Astrocyte of the spinal cord (primary cell): ENCODE measurements around the gene RSPRY1.

Source experiments
- DNase-seq: peaks from one replicate; pipeline ENCODE4 v3.0.0; 2011; ENCODE audit warnings: low read depth, low spot score
- H3K4me3 ChIP-seq: 2 replicates; pipeline ENCODE4 v1.5.1; 2011; ENCODE audit warnings: low read depth, mild to moderate bottlenecking, low read length, moderate library complexity
- CTCF ChIP-seq: IDR thresholded peaks from 2 replicates; pipeline ENCODE4 v1.5.1; 2012; ENCODE audit warnings: low read depth, mild to moderate bottlenecking, low read length, inconsistent platforms
- in situ Hi-C: cut with HindIII; loops from 2 replicates; pipeline ENCODE4 v1.10.0; 2017; ENCODE audit warnings: low sequenced_read_pairs

The RSPRY1 gene

GRCh38 chr16:57231821-57232350 is 45.8 kb downstream of the RSPRY1 start:
- in situ Hi-C loops, result no loop called here
- no peak for TF ChIP-seq CTCF
- no peak for DNase-seq
- no peak overlapping the region for H3K4me3 ChIP-seq

GRCh38 chr16:57233944-57234706 is 48.0 kb downstream of the RSPRY1 start:
- H3K4me3 ChIP-seq, result no peak overlapping the region
- TF ChIP-seq CTCF, result no peak
- DNase-seq, result no peak
- in situ Hi-C loops, result no loop called here

- in situ Hi-C loops, result no loop called here
- no peak overlapping the region for H3K4me3 ChIP-seq
- TF ChIP-seq CTCF, result no peak
- DNase-seq, result no peak
Measured at GRCh38 chr16:57234707-57235092, 48.6 kb downstream of the RSPRY1 start.

GRCh38 chr16:57235128-57236021 is 49.2 kb downstream of the RSPRY1 start:
- in situ Hi-C loops, result no loop called here
- TF ChIP-seq CTCF, result no peak
- peak; percentile 89 for DNase-seq
- no peak overlapping the region for H3K4me3 ChIP-seq

- no peak for DNase-seq
- no peak for TF ChIP-seq CTCF
- no peak overlapping the region for H3K4me3 ChIP-seq
- in situ Hi-C loops, result no loop called here
Measured at GRCh38 chr16:57236022-57236350, 49.9 kb downstream of the RSPRY1 start.

GRCh38 chr16:57238682-57239081 is 52.6 kb downstream of the RSPRY1 start:
- no peak for DNase-seq
- no peak for TF ChIP-seq CTCF
- in situ Hi-C loops, result no loop called here
- H3K4me3 ChIP-seq, result no peak overlapping the region
